HG02759 (cell line): ENCODE results near the gene YIPF5.

Experiments
- ATAC-seq: cut with Tn5 transposase; IDR thresholded peaks from one replicate; pipeline ENCODE4 v1.9.1; 2021; ENCODE audit warnings: mild to moderate bottlenecking, moderate library complexity; ENCODE audit not compliant: unreplicated experiment

Gene YIPF5

GRCh38 chr5:144183254-144183889, 12.9 kb upstream of the YIPF5 start:
- ATAC-seq = no peak

- no peak for ATAC-seq
These were observed 8.8 kb upstream of the YIPF5 start for GRCh38 chr5:144179226-144179625.

- ATAC-seq = no peak
These were observed 7.1 kb upstream of the YIPF5 start for GRCh38 chr5:144177548-144177947.

GRCh38 chr5:144173766-144174165, 3.3 kb upstream of the YIPF5 start:
- no peak for ATAC-seq

- peak; percentile 2 for ATAC-seq
These were observed 569 bp downstream of the YIPF5 start for GRCh38 chr5:144169904-144170275.

GRCh38 chr5:144167998-144168397, 2.5 kb downstream of the YIPF5 start:
- no peak for ATAC-seq

- no peak for ATAC-seq
These were observed 3.8 kb downstream of the YIPF5 start for GRCh38 chr5:144166696-144167095.

- no peak for ATAC-seq
These were observed 7.8 kb downstream of the YIPF5 start for GRCh38 chr5:144162686-144163085.

GRCh38 chr5:144156767-144157171, 13.7 kb downstream of the YIPF5 start:
- no peak for ATAC-seq

GRCh38 chr5:144151026-144151425, 19.4 kb downstream of the YIPF5 start:
- ATAC-seq = no peak

- no peak for ATAC-seq
These were observed 25.3 kb downstream of the YIPF5 start for GRCh38 chr5:144144956-144145751.

GRCh38 chr5:144143625-144144024, 26.8 kb downstream of the YIPF5 start:
- ATAC-seq = no peak

- no peak for ATAC-seq
These were observed 27.7 kb downstream of the YIPF5 start for GRCh38 chr5:144142824-144143162.

- peak; percentile 98 for ATAC-seq
These were observed 28.2 kb downstream of the YIPF5 start for GRCh38 chr5:144142139-144142823.

GRCh38 chr5:144141585-144141984, 28.9 kb downstream of the YIPF5 start:
- peak; percentile 2 for ATAC-seq

GRCh38 chr5:144139586-144139985, 30.9 kb downstream of the YIPF5 start:
- no peak for ATAC-seq

- ATAC-seq = no peak
These were observed 35.2 kb downstream of the YIPF5 start for GRCh38 chr5:144135113-144135762.

GRCh38 chr5:144134194-144134826, 36.1 kb downstream of the YIPF5 start:
- ATAC-seq = no peak

GRCh38 chr5:144133050-144133633, 37.3 kb downstream of the YIPF5 start:
- no peak for ATAC-seq

GRCh38 chr5:144131261-144131660, 39.2 kb downstream of the YIPF5 start:
- ATAC-seq = no peak

- no peak for ATAC-seq
These were observed 40.2 kb downstream of the YIPF5 start for GRCh38 chr5:144130306-144130705.
